Tibial artery (tissue), 4 donors: ENCODE measurements around the gene SCN11A.

ENCODE experiments used
- DNase-seq, 2 donors: peaks; one replicate each; pipeline ENCODE4 v3.0.0-alpha.2; 2019
- H3K27ac ChIP-seq, 2 donors: fragments of 200-600 bp; sonication (generic) in 1 of 2; 1 replicate in 1 of 2; 2 replicates in 1 of 2; pipeline ENCODE4 v1.5.1; 2018 to 2019; ENCODE audit warnings: mild to moderate bottlenecking in 1 of 2
- H3K27me3 ChIP-seq, 2 donors: fragments of 200-600 bp; sonication (generic) in 1 of 2; one replicate each; pipeline versions ENCODE4 v1.5.1 to v1.6.0; 2016 to 2019
- H3K36me3 ChIP-seq, 3 donors: fragments of 200-600 bp; sonication (generic) in 2 of 3; one replicate each; pipeline ENCODE4 v1.5.1; 2016 to 2019; ENCODE audit warnings: mild to moderate bottlenecking in 2 of 3
- H3K4me1 ChIP-seq, 4 donors: fragments of 200-600 bp; sonication (generic) in 2 of 4; 1 replicate in 3 of 4; 2 replicates in 1 of 4; pipeline ENCODE4 v1.5.1; 2016 to 2019
- H3K4me3 ChIP-seq, 2 donors: fragments of 200-600 bp; sonication (generic) in 1 of 2; 1 replicate in 1 of 2; 2 replicates in 1 of 2; pipeline ENCODE4 v1.5.1; 2018 to 2019; ENCODE audit warnings: mild to moderate bottlenecking in 2 of 2
- H3K9me3 ChIP-seq, 3 donors: fragments of 200-600 bp; sonication (generic) in 1 of 3; one replicate each; pipeline ENCODE4 v1.5.1; 2016 to 2019
- intact Hi-C: fragments of 100-400 bp; cut with DNase I; formaldehyde crosslinking; loops from one replicate; pipeline ENCODE4 v1.15.0; 2023; ENCODE audit warnings: low total_unique reads
- TF ChIP-seq, protein P1 (sequence below), 2 experiments: fragments of 200-600 bp in 1 of 2; fragments of 450-650 bp in 1 of 2; IDR thresholded peaks; one replicate each; pipeline ENCODE4 v1.5.1; 2017 to 2019; ENCODE audit warnings: antibody characterized with exemption in 2 of 2, mild to moderate bottlenecking in 1 of 2, moderate library complexity in 1 of 2

SCN11A gene

GRCh38 chr3:39051649-39052561, at the start of gene SCN11A, which contains the start of gene WDR48:
Gene SCN11A (minus strand): TSS chr3:39051944. CDS start chr3:38950362, 101,582 bp downstream.
Gene WDR48 (plus strand): TSS chr3:39052016. CDS start chr3:39052026, 10 bp downstream.
- Histone ChIP-seq H3K27me3 (no peaks in the 10 kb centered on the region), H3K4me3 (peak within 1 kb of the TSS; percentile 83 to 96), H3K27ac (peak within 1 kb of the TSS; percentile 82 to 95), H3K9me3 (no peaks in the 10 kb centered on the region), H3K4me1 (peaks cover 0 to 26% (median 17%) of the 10 kb centered on the region in 4 donors), H3K36me3 (no peaks in the 10 kb centered on the region)
- TF ChIP-seq, protein P1, sequence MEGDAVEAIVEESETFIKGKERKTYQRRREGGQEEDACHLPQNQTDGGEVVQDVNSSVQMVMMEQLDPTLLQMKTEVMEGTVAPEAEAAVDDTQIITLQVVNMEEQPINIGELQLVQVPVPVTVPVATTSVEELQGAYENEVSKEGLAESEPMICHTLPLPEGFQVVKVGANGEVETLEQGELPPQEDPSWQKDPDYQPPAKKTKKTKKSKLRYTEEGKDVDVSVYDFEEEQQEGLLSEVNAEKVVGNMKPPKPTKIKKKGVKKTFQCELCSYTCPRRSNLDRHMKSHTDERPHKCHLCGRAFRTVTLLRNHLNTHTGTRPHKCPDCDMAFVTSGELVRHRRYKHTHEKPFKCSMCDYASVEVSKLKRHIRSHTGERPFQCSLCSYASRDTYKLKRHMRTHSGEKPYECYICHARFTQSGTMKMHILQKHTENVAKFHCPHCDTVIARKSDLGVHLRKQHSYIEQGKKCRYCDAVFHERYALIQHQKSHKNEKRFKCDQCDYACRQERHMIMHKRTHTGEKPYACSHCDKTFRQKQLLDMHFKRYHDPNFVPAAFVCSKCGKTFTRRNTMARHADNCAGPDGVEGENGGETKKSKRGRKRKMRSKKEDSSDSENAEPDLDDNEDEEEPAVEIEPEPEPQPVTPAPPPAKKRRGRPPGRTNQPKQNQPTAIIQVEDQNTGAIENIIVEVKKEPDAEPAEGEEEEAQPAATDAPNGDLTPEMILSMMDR (IDR thresholded peaks at IDR 0.05) = no peak
- intact Hi-C loops = no loop called here
- DNase-seq = peak; percentile 95 to 96

DNA sequence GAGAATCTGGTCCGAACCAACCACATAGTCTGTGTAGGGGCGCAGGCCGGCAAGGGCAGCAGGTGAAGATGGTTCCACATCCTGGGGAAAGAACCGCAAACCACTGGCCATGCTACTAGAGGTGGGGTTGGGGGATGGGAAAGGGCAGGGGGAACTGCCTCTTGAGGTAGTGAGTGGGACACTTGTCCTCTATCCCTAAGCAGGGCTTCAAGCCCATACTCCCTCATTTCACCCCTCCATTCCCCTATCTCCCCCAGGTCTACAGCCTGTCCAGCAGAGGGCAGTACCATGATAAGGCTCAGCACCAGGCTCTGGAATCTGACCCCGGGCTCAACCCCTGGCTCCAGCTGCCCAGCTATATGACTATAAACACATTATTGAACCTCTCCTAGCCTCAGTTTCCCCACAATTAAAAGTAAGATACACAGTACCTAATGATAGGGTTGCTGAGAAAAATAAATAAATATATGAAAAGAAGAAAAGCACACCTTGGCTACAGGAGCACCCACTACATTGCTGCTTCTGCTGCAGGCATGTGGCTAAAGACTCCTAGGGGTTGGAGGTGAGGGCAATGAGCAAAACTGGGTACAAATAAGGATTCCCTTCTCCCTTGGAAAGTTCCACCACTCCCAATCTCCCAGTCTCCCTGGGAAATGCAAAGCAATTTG, 49.4 kb upstream of the SCN11A start:
- TF ChIP-seq, protein P1 (IDR thresholded peaks at IDR 0.05) = peak; percentile 40 to 47
- Histone ChIP-seq H3K9me3 (no peaks in the 10 kb centered on the region), H3K36me3 (peaks cover 35 to 55% (median 46%) of the 10 kb centered on the region in 3 donors), H3K27ac (no peak overlapping the region), H3K4me1 (peaks cover 0 to 47% (median 32%) of the 10 kb centered on the region in 4 donors), H3K4me3 (no peak overlapping the region), H3K27me3 (no peaks in the 10 kb centered on the region)
- no peak for DNase-seq
- intact Hi-C loops = no loop called here

GRCh38 chr3:39100500-39100886, 48.7 kb upstream of the SCN11A start:
- TF ChIP-seq, protein P1 (IDR thresholded peaks at IDR 0.05) = no peak
- no peak for DNase-seq
- no peaks in the 10 kb centered on the region for H3K27me3 ChIP-seq
- intact Hi-C loops = no loop called here
- peaks cover 41 to 61% (median 46%) of the 10 kb centered on the region in 3 donors for H3K36me3 ChIP-seq
- no peak overlapping the region for H3K4me3 ChIP-seq
- H3K27ac ChIP-seq = no peak overlapping the region
- H3K9me3 ChIP-seq = no peaks in the 10 kb centered on the region
- peaks cover 0 to 40% (median 26%) of the 10 kb centered on the region in 4 donors for H3K4me1 ChIP-seq

GRCh38 chr3:39099738-39100499, 48.2 kb upstream of the SCN11A start:
- H3K36me3 ChIP-seq = peaks cover 47 to 66% (median 51%) of the 10 kb centered on the region in 3 donors
- peaks cover 0 to 35% (median 20%) of the 10 kb centered on the region in 4 donors for H3K4me1 ChIP-seq
- H3K27me3 ChIP-seq = no peaks in the 10 kb centered on the region
- no peaks in the 10 kb centered on the region for H3K9me3 ChIP-seq
- TF ChIP-seq, protein P1 (IDR thresholded peaks at IDR 0.05) = no peak
- intact Hi-C loops = no loop called here
- no peak overlapping the region for H3K4me3 ChIP-seq
- DNase-seq = no peak
- no peak overlapping the region for H3K27ac ChIP-seq

DNA sequence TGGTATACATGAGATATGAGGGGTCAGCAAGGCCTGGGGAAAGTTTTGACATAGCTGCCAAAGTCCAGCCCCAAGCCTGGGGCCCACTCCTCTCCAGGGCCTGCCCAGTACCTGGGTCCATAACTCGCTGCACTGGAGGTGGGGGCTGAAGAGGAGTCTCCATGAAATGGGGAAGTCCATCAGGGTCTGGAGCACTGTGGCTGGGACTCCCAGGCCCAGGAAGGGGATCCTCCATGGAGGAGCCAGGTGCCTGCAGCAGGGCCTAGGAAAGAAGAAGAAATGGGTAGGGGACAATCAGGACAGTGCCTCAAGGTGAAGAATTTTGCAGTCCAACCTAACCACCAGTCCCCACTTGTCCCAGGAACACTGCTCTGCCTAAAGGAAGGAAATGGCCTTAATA, 47.5 kb upstream of the SCN11A start:
- Histone ChIP-seq H3K4me3 (no peak overlapping the region), H3K27me3 (no peaks in the 10 kb centered on the region), H3K9me3 (no peaks in the 10 kb centered on the region), H3K36me3 (peaks cover 54 to 73% (median 58%) of the 10 kb centered on the region in 3 donors), H3K4me1 (peaks cover 0 to 28% (median 16%) of the 10 kb centered on the region in 4 donors), H3K27ac (no peak overlapping the region)
- no peak for DNase-seq
- TF ChIP-seq, protein P1 (IDR thresholded peaks at IDR 0.05) = no peak
- intact Hi-C loops = no loop called here
